ENCODE results near the gene MTLN.
A peak's percentile ranks its signal among the peaks of the same experiment; 100 is the strongest.
"Not testable (repeated sequence)": the region's sequence is repeated elsewhere in the genome, so short reads cannot be mapped to it uniquely, and the experiment has no call there.

Gene MTLN

DNA sequence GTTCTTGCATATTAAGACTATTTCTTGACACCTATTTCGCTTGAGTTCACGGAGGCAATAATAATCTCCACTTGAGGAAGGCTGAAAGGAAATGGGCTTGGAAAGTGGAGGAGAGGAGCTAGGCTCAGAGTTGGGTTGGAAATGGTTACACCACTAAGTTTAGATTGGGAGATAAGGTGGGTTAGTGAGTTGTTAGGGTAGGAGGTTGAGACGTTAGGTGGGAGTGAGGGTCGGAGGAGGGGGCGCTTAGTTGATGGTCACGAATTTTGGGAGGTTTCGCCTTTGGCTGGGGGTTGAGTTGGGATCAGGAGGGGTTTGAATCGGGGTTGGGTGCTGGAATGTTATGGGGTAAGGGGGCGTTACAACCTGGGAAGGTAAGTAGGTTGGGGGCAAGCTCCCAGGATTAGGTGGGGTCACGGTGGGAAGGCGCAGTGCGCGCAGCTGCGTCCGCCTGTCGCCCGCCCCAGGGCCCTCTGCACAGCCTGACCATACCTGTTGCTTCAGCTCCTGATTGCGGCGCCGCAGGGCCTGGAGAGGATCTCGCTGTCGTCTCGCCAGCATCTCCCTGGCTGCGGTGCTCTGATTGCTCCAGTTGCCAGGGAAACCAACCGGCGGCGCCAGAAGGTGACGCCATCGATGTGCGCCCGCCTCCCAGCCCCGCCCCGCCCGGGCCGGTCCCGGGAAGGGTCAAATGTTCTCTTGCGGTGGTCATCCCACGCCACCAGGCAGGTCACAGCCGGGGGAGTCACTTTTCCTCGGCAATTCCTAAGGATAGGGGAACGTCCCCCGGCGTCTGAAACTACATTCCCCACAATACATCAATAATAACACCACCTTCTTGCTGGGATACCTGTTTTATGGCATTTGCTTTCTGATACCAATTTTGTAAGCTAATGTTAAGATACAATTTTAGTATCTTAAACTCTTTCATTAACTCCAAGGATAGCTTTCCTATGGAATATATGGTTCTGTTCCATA, 7.7 kb downstream of the MTLN start, which contains the start of gene NPHP1:
Gene NPHP1 (minus strand): TSS at position 606 of the 978 bp plus-strand sequence. CDS start 45 bp downstream, at position 561.
- peak; percentile 62 for DNase-seq (ENCODE audit: low read depth, low spot score)

DNA sequence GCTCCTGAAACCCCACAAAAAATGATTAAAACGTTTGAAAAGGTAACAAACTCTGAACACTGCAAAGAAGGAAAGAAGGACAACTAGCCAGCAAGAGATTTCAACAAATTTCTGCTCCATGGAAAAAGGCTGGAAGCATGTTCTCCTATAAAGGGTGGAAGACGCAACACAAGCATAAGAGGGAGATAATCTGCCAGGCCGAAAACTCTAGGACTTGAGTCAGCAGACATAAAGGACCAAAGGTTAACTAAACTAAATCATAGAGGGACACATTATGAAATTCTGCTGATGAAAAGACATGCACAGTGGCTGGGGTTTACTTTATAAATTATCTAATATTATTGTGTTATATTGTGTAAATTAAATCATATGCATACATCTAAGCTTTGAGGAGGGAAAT, 14.3 kb downstream of the MTLN start:
- no peak for DNase-seq (ENCODE audit: low read depth, low spot score)

DNA sequence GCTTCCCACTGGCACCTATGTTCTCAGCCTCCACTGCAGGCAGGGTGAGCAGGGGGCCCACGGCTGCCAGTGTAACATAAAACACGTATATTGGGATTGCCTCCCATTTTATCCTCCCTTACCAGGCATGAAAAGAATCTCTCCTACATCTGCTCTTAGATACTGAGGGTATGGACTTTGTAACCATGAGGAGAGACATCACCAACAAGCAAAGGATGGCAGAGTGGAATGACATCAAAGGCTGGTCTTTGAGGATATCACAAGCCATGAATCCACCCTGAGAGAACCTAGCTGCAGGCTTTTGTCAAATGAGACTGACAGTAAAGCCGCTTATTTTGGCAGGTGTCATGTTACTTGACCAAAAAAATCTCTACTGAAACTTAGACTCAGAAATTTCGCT, 14.9 kb downstream of the MTLN start:
- DNase-seq (ENCODE audit: low read depth, low spot score): no peak

DNA sequence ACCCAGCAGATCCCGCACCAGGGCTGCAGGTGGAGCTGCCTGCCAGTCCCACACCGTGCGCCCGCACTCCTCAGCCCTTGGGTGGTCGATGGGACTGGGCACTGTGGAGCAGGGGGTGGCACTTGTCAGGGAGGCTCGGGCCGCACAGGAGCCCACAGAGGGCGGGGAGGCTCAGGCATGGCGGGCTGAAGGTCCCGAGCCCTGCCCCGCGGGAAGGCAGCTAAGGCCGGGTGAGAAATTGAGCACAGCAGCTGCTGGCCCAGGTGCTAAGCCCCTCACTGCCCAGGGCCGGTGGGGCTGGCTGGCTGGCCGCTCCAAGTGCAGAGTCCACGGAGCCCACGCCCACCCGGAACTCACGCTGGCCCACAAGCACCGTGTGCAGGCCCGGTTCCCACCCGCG, 22.2 kb downstream of the MTLN start:
- DNase-seq (ENCODE audit: low read depth, low spot score): not testable (repeated sequence)

DNA sequence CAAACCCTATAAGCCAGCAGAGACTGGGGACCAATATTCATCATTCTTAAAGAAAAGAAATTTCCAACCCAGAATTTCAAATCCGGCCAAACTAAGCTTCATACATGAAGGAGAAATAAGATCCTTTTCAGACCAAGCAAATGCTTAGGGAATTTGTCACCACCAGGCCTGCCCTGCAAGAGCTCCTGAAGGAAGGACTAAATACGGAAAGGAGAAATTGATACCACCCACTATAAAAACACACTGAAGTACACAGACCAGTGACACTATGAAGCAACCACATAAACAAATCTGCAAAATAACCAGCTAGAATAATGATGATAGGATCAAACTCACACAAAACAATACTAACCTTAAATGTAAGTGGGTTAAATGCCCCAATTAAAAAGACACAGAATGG, 29.9 kb downstream of the MTLN start:
- no peak for DNase-seq (ENCODE audit: low read depth, low spot score)

DNA sequence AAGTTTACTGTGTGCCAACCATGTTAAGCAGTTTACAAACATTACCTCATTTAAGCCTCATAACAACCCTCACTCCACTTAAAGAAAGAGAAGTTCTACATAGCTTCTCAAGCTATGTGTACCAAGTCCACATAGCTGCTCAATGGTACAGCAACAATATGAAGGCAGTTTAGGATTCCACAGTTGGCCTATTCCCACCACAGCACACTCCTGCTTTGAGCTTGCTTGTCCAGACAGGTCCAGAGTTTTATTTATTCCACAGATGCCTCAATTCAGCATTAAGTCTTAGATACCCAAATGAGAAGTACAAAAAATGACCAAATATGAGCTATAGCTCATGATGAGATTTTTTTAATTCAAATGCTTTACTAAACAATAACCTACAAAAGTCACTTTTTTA, 32.3 kb downstream of the MTLN start:
- no peak for DNase-seq (ENCODE audit: low read depth, low spot score)

DNA sequence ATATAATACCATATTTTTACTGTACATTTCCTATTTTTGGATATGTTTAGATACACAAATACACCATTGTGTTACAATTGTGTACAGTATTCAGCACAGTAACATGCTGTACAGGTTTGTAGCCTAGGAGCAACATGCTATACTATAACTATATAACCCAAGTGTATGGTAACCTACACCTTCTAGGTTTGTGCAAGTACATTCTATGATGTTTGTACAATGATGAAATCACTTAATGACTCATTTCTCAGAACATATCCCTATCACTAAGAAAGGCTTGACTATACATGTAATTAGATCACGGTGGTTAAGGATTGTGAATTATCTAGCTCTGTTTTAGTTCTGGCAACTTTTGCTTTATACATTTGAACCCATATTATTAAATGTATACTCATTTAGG, 38.8 kb downstream of the MTLN start:
- no peak for DNase-seq (ENCODE audit: low read depth, low spot score)

DNA sequence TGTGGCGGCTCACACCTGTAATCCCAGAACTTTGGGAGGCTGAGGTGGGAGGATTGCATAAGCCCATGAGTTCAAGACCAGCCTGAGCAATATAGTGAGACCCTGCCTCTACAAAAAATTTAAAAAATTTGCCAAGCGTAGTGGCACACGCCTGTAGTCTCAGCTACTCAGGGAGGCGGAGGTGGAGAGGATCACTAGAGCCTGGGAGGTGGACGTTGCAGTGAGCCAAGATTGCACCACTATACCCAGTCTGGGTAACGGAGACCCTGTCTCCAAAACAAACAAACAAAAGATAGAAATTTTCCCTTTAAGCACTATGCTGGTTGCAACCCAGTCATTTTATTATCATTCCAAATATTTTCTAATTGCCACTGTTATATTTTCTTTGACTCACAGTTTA, 39.8 kb downstream of the MTLN start:
- DNase-seq (ENCODE audit: low read depth, low spot score): no peak

DNA sequence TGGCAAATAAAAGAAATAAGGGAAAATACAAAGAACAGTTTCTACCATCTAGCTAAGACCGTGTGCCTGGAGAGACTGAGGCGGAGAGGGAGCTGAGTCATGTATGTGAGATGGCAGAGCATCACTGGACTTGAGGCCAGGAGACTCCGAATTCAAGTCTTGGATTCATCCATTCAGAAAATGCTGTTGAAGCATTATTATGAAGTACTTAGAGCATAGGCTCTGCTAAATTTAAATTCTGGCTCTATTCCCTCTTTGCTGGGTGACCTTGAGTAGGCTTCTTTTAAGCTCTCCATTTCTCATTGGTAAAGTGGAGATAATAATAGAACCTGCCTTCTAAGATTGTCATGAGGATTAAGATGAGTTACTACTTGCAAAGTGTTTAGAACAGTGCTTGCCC, 42.2 kb downstream of the MTLN start:
- no peak for DNase-seq (ENCODE audit: low read depth, low spot score)

DNA sequence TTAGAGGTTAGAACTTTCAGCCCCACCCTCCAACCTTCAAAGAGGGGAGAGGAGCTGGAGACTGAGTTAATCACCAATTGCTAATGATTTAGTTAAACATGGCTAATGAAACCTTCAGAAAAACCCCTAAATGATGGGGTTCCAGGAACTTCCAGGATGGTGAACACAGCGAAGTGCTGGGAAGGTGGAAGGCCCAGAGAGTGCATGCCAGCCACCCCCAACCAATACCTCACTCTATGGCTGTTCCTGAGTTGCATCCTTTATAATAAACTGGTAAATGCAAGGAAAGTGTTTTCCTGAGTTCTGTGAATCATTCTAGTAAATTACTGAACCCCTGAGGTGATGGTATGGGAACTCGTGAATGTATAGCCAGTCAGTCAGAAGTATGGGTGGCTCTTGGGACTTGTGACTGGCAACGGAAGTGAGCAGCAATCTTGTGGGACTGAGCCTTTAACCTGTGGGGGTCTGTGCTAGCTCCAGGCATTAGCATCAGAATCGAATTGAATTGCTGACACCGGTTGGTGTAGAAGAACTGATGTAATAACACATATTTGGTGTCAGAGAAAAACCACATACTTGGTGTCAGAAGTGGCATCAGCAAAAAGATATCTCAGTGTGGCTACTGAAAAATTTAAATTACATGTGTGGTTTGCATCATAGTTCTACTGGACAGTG, 44.9 kb downstream of the MTLN start:
- DNase-seq (ENCODE audit: low read depth, low spot score): no peak

DNA sequence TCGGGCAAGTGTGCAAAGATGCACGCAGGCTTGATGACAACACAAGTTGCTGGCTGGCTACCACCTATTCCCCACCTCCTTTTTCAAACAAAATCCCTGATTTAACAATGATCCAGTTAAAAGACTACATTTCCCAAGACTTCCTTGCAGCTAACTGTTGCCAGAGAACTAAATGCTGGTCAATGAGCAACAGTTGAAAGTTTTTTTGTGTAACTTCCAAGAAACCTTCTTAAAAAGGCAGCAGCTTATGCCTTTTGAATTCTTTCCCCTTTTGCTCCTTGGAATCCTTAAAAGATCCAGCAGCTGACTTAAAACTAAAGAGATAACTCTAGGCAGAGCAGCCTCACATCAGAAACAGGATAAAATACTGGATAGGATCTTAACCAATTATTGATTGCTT, 46.1 kb downstream of the MTLN start:
- no peak for DNase-seq (ENCODE audit: low read depth, low spot score)

Measured in activated naive CD8-positive, alpha-beta T cell treated with anti-CD3 and anti-CD28 coated beads, Interleukin-2, amount 50 U/mL, for 16 hours (primary cell).